T47D (cell line): Measurements from ENCODE around the gene PCED1B.
"Not testable (repeated sequence)": the region's sequence is repeated elsewhere in the genome, so short reads cannot be mapped to it uniquely, and the experiment has no call there.

Experiments
- DNase-seq, 2 experiments: peaks; one replicate each; pipeline versions ENCODE4 v3.0.0 to v3.0.0-alpha.2; 2011 to 2012; ENCODE audit warnings: low read depth in 1 of 2, low spot score in 1 of 2
- JUND ChIP-seq: IDR thresholded peaks from 2 replicates; pipeline ENCODE4 v1.6.1; 2012; ENCODE audit warnings: low read depth
- in situ Hi-C: cut with HindIII; loops from 2 replicates; pipeline ENCODE4 v1.10.0; 2016; ENCODE audit warnings: low sequenced_read_pairs, low pct_unique_long_range_greater_than_20kb

The PCED1B gene

GRCh38 chr12:47102845-47103651, 23.6 kb downstream of the PCED1B start:
- in situ Hi-C loops = no loop called here
- TF ChIP-seq JUND = no peak
- no peak for DNase-seq

GRCh38 chr12:47105914-47106674, 26.7 kb downstream of the PCED1B start:
- TF ChIP-seq JUND = 0 out of 2 replicates have a peak, but pooled peaks have one; percentile 38
- DNase-seq = peak; percentile 66 to 91
- in situ Hi-C loops = no loop called here

GRCh38 chr12:47107446-47107845, 28.0 kb downstream of the PCED1B start:
- no peak for DNase-seq
- in situ Hi-C loops = no loop called here
- TF ChIP-seq JUND = no peak

GRCh38 chr12:47107926-47108325, 28.5 kb downstream of the PCED1B start:
- DNase-seq = no peak
- in situ Hi-C loops = no loop called here
- no peak for TF ChIP-seq JUND

- in situ Hi-C loops = no loop called here
- TF ChIP-seq JUND = no peak
- DNase-seq = no peak
Measured at GRCh38 chr12:47110011-47110541, 30.7 kb downstream of the PCED1B start.

GRCh38 chr12:47110718-47111391, 31.4 kb downstream of the PCED1B start:
- TF ChIP-seq JUND = no peak
- in situ Hi-C loops = no loop called here
- no peak for DNase-seq

- DNase-seq = no peak
- no peak for TF ChIP-seq JUND
- in situ Hi-C loops = no loop called here
Measured at GRCh38 chr12:47111392-47111778, 32.0 kb downstream of the PCED1B start.

- no peak for TF ChIP-seq JUND
- no peak for DNase-seq
- in situ Hi-C loops = no loop called here
Measured at GRCh38 chr12:47111854-47112253, 32.4 kb downstream of the PCED1B start.

- no peak for DNase-seq
- in situ Hi-C loops = no loop called here
- no peak for TF ChIP-seq JUND
Measured at GRCh38 chr12:47112679-47113078, 33.3 kb downstream of the PCED1B start.

- in situ Hi-C loops = no loop called here
- DNase-seq = no peak
- TF ChIP-seq JUND = no peak
Measured at GRCh38 chr12:47114481-47114892, 35.1 kb downstream of the PCED1B start.

GRCh38 chr12:47117305-47117704, 37.9 kb downstream of the PCED1B start:
- in situ Hi-C loops = not testable (repeated sequence)

GRCh38 chr12:47120736-47121135, 41.3 kb downstream of the PCED1B start:
- DNase-seq = no peak
- TF ChIP-seq JUND = no peak
- in situ Hi-C loops = no loop called here

More at GRCh38 chr12:47117305-47117704, 37.9 kb downstream of the PCED1B start:
- not testable (repeated sequence) for DNase-seq
